Endothelial cell of hepatic sinusoid (primary cell): ENCODE data around the gene CELF5.
"Not testable (repeated sequence)": the region's sequence is repeated elsewhere in the genome, so short reads cannot be mapped to it uniquely, and the experiment has no call there.

Experiments
- in situ Hi-C: cut with HindIII; loops from 2 replicates; pipeline ENCODE4 v1.10.0; 2017; ENCODE audit warnings: low sequenced_read_pairs

CELF5 gene

GRCh38 chr19:3285647-3286176 lies 61.3 kb downstream of the CELF5 start:
- in situ Hi-C loops, result no loop called here

GRCh38 chr19:3287814-3288213 lies 63.4 kb downstream of the CELF5 start:
- in situ Hi-C loops, result no loop called here

GRCh38 chr19:3288437-3288836 lies 64.0 kb downstream of the CELF5 start:
- in situ Hi-C loops, result not testable (repeated sequence)

GRCh38 chr19:3289971-3290569 lies 65.6 kb downstream of the CELF5 start:
- in situ Hi-C loops, result no loop called here

GRCh38 chr19:3290858-3291257 lies 66.4 kb downstream of the CELF5 start:
- in situ Hi-C loops, result not testable (repeated sequence)

GRCh38 chr19:3291644-3292043 lies 67.2 kb downstream of the CELF5 start:
- in situ Hi-C loops, result no loop called here

GRCh38 chr19:3292958-3293529 lies 68.6 kb downstream of the CELF5 start:
- in situ Hi-C loops, result no loop called here

- in situ Hi-C loops, result no loop called here
Observed at GRCh38 chr19:3293560-3293959, 69.1 kb downstream of the CELF5 start.

GRCh38 chr19:3294080-3294850 lies 69.8 kb downstream of the CELF5 start:
- in situ Hi-C loops, result no loop called here

GRCh38 chr19:3295581-3295980 lies 71.1 kb downstream of the CELF5 start:
- in situ Hi-C loops, result no loop called here

- in situ Hi-C loops, result no loop called here
Observed at GRCh38 chr19:3296034-3296433, 71.6 kb downstream of the CELF5 start.

GRCh38 chr19:3296446-3296845 lies 72.0 kb downstream of the CELF5 start:
- in situ Hi-C loops, result no loop called here

- in situ Hi-C loops, result no loop called here
Observed at GRCh38 chr19:3298853-3299449, 74.5 kb downstream of the CELF5 start.

GRCh38 chr19:3300566-3300965 lies 76.1 kb downstream of the CELF5 start:
- in situ Hi-C loops, result loop anchor here (10.0 kb wide), 1 partner anchor 264 kb away; no protein-coding TSS in a partner anchor

GRCh38 chr19:3302755-3303154 lies 78.3 kb downstream of the CELF5 start:
- in situ Hi-C loops, result loop anchor here (10.0 kb wide), 1 partner anchor 262 kb away; no protein-coding TSS in a partner anchor

GRCh38 chr19:3304871-3305423 lies 80.5 kb downstream of the CELF5 start:
- in situ Hi-C loops, result loop anchor here (10.0 kb wide), 1 partner anchor 260 kb away; no protein-coding TSS in a partner anchor

- in situ Hi-C loops, result loop anchor here (10.0 kb wide), 1 partner anchor 255 kb away; no protein-coding TSS in a partner anchor
Observed at GRCh38 chr19:3309724-3310123, 85.3 kb downstream of the CELF5 start.

GRCh38 chr19:3310280-3310679 lies 85.8 kb downstream of the CELF5 start:
- in situ Hi-C loops, result no loop called here

- in situ Hi-C loops, result no loop called here
Observed at GRCh38 chr19:3310711-3311110, 86.2 kb downstream of the CELF5 start.

GRCh38 chr19:3313199-3313575 lies 88.7 kb downstream of the CELF5 start:
- in situ Hi-C loops, result no loop called here
